Keratinocyte (primary cell): Measurements from ENCODE around the gene TFB1M. TPM values are rescaled to one million over a fixed set of nuclear protein-coding genes. Genes with fewer than 3 reads are reported as not detected.
A peak's percentile ranks its signal among the peaks of the same experiment; 100 is the strongest.

Source experiments
- DNase-seq: peaks from one replicate; pipeline ENCODE4 v3.0.0-alpha.2; 2011; ENCODE audit warnings: low read depth, missing footprints, low spot score
- FAIRE-seq: peaks from 2 replicates; lab custom pipeline; 2011; peaks lifted over from hg19 to GRCh38; lab: Jason Lieb, UNC
- H2AFZ ChIP-seq: 2 replicates; pipeline ENCODE4 v1.6.0; 2012; ENCODE audit warnings: low read length, control low read depth, inconsistent platforms; ENCODE audit not compliant: control insufficient read depth
- H3K27ac ChIP-seq: 2 replicates; pipeline ENCODE4 v1.5.1; 2011; ENCODE audit warnings: low read length; ENCODE audit not compliant: control insufficient read depth, insufficient read depth
- H3K27me3 ChIP-seq: 3 replicates; pipeline ENCODE4 v1.6.0; 2011; ENCODE audit warnings: low read length; ENCODE audit not compliant: control insufficient read depth, insufficient read depth; ENCODE audit errors: extremely low read depth
- H3K36me3 ChIP-seq, 2 experiments: 2 replicates in 1 of 2; 3 replicates in 1 of 2; pipeline ENCODE4 v1.5.1; 2011; ENCODE audit warnings: low read length in 2 of 2, mild to moderate bottlenecking in 1 of 2; ENCODE audit not compliant: control insufficient read depth in 2 of 2, insufficient read depth in 2 of 2; ENCODE audit errors: extremely low read depth in 1 of 2
- H3K4me1 ChIP-seq: 3 replicates; pipeline ENCODE4 v1.5.1; 2011; ENCODE audit warnings: low read length; ENCODE audit not compliant: control insufficient read depth, insufficient read depth; ENCODE audit errors: extremely low read depth
- H3K4me2 ChIP-seq: 3 replicates; pipeline ENCODE4 v1.6.0; 2011; ENCODE audit warnings: low read depth, low read length; ENCODE audit not compliant: control insufficient read depth, insufficient read depth; ENCODE audit errors: extremely low read depth
- H3K4me3 ChIP-seq, 3 experiments: fragments of 200-600 bp in 1 of 3; sonication (generic) in 1 of 3; 2 replicates in 2 of 3; 3 replicates in 1 of 3; pipeline ENCODE4 v1.5.1; 2011 to 2016; ENCODE audit warnings: low read length in 3 of 3, mild to moderate bottlenecking in 3 of 3, control low read depth in 2 of 3, inconsistent platforms in 1 of 3, low read depth in 1 of 3, mixed read lengths in 1 of 3, mixed run types in 1 of 3, moderate library complexity in 1 of 3; ENCODE audit not compliant: control insufficient read depth in 2 of 3, insufficient read depth in 2 of 3; ENCODE audit errors: extremely low read depth in 1 of 3
- H3K79me2 ChIP-seq: 2 replicates; pipeline ENCODE4 v1.6.0; 2012; ENCODE audit warnings: low read length; ENCODE audit not compliant: control insufficient read depth, insufficient read depth
- H3K9ac ChIP-seq: 3 replicates; pipeline ENCODE4 v1.6.0; 2011; ENCODE audit warnings: low read length; ENCODE audit not compliant: control insufficient read depth, insufficient read depth; ENCODE audit errors: extremely low read depth
- H3K9me1 ChIP-seq: 3 replicates; pipeline ENCODE4 v1.6.0; 2011; ENCODE audit warnings: low read length; ENCODE audit not compliant: control insufficient read depth, insufficient read depth; ENCODE audit errors: extremely low read depth
- H3K9me3 ChIP-seq: 2 replicates; pipeline ENCODE4 v1.5.1; 2012; ENCODE audit warnings: low read depth, low read length; ENCODE audit not compliant: control insufficient read depth
- H4K20me1 ChIP-seq: 3 replicates; pipeline ENCODE4 v1.6.0; 2011; ENCODE audit warnings: low read length; ENCODE audit not compliant: control insufficient read depth, insufficient read depth; ENCODE audit errors: extremely low read depth
- CTCF ChIP-seq, 3 experiments: IDR thresholded peaks in 1 of 3; conservative IDR thresholded peaks in 1 of 3; optimal IDR thresholded peaks in 1 of 3; 2 replicates in 2 of 3; 3 replicates in 1 of 3; pipeline versions ENCODE3 to v1.5.1; 2011; ENCODE audit warnings: low read length in 3 of 3, mild to moderate bottlenecking in 3 of 3, moderate library complexity in 2 of 3, control low read depth in 1 of 3, inconsistent platforms in 1 of 3; ENCODE audit not compliant: insufficient read depth in 2 of 3; ENCODE audit errors: extremely low read depth in 1 of 3
- EZH2 ChIP-seq: IDR thresholded peaks from one replicate; pipeline ENCODE4 v1.6.1; 2012; ENCODE audit warnings: inconsistent platforms, mild to moderate bottlenecking, low read length, moderate library complexity
- dilution Hi-C: fragments of 300-500 bp; cut with MboI; formaldehyde crosslinking; loops from one replicate; pipeline ENCODE4 v1.7.0; 2020; ENCODE audit warnings: low sequenced_read_pairs; ENCODE audit not compliant: extremely low pct_ligation_motif_present
- polyA plus RNA-seq, 5 experiments: library from polyadenylated mRNA; depleted of rRNA in 3 of 5; stranded (reverse) in 3 of 5; stranded (forward) in 1 of 5; unstranded in 1 of 5; fragments of >200 nt; gene quantifications; 1 replicate in 1 of 5; 2 replicates in 3 of 5; 3 replicates in 1 of 5; pipeline versions ENCODE4 v1.2.1 to v1.2.3, GENCODE V29; 2011 to 2012; ENCODE audit warnings: missing spikeins in 2 of 5, low read depth in 1 of 5, low replicate concordance in 1 of 5

Gene TFB1M
- polyA plus RNA-seq, 1 donor (not counting 4 experiments of a cell fraction or from before 2014, with no cell fraction given) = 38.6 TPM

GRCh38 chr6:155264693-155265320 is 49.5 kb downstream of the TFB1M start:
- DNase-seq = no peak
- H3K4me2 ChIP-seq = peak overlapping the region; percentile 68
- dilution Hi-C loops = no loop called here
- TF ChIP-seq CTCF (optimal IDR thresholded peaks at IDR 0.05 in 1 of 3, IDR thresholded peaks at IDR 0.05 in 1 of 3, conservative IDR thresholded peaks at IDR 0.05 in 1 of 3; ENCODE audit: extremely low read depth in 1 of 3, insufficient read depth in 2 of 3, low read length in 3 of 3) = no peak
- TF ChIP-seq EZH2 = no peak
- FAIRE-seq = peak; percentile 81
- H3K9me3 ChIP-seq = no peaks in the 10 kb centered on the region
- H3K27me3 ChIP-seq = no peaks in the 10 kb centered on the region
- peak overlapping the region; percentile 54 for H3K9ac ChIP-seq
- H3K4me1 ChIP-seq = peaks cover 17% of the 10 kb centered on the region
- H3K27ac ChIP-seq = peak overlapping the region; percentile 82
- peaks cover 7 to 10% of the 10 kb centered on the region in 2 experiments for H3K36me3 ChIP-seq
- peaks cover 40% of the 10 kb centered on the region for H3K79me2 ChIP-seq
- peak overlapping the region in 1 of 3 experiments; percentile 21 for H3K4me3 ChIP-seq
- no peaks in the 10 kb centered on the region for H3K9me1 ChIP-seq
- peak overlapping the region; percentile 30 for H2AFZ ChIP-seq
- no peaks in the 10 kb centered on the region for H4K20me1 ChIP-seq

- Histone ChIP-seq H3K4me2 (peak within 1 kb of the TSS; percentile 68), H3K36me3 (peaks cover 13 to 22% of the 10 kb centered on the region in 2 experiments), H3K9me1 (no peaks in the 10 kb centered on the region), H3K4me1 (peaks cover 17% of the 10 kb centered on the region), H3K27me3 (no peaks in the 10 kb centered on the region), H3K9me3 (no peaks in the 10 kb centered on the region), H3K27ac (peak within 1 kb of the TSS; percentile 82), H2AFZ (peak within 1 kb of the TSS; percentile 30), H4K20me1 (no peaks in the 10 kb centered on the region), H3K9ac (peak within 1 kb of the TSS; percentile 54), H3K79me2 (peaks cover 39% of the 10 kb centered on the region), H3K4me3 (no peak within 1 kb of the TSS)
- dilution Hi-C loops = no loop called here
- no peak for TF ChIP-seq CTCF (optimal IDR thresholded peaks at IDR 0.05 in 1 of 3, IDR thresholded peaks at IDR 0.05 in 1 of 3, conservative IDR thresholded peaks at IDR 0.05 in 1 of 3; ENCODE audit: extremely low read depth in 1 of 3, insufficient read depth in 2 of 3, low read length in 3 of 3)
- FAIRE-seq (no peak), DNase-seq (no peak)
Observed at GRCh38 chr6:155263373-155264063, 50.8 kb downstream of the TFB1M start, which contains the start of gene CLDN20. CLDN20 (plus strand) TSS chr6:155264013; CDS start chr6:155275720, 11,707 bp downstream.
